ENCODE results near the gene ARSG. TPM values are rescaled to one million over a fixed set of nuclear protein-coding genes. Genes with fewer than 3 reads are reported as not detected.
"Not testable (repeated sequence)": the region's sequence is repeated elsewhere in the genome, so short reads cannot be mapped to it uniquely, and the experiment has no call there.

ARSG gene
- polyA plus RNA-seq, 4 donors: 2.7 to 7.0 (median 4.3) TPM

DNA sequence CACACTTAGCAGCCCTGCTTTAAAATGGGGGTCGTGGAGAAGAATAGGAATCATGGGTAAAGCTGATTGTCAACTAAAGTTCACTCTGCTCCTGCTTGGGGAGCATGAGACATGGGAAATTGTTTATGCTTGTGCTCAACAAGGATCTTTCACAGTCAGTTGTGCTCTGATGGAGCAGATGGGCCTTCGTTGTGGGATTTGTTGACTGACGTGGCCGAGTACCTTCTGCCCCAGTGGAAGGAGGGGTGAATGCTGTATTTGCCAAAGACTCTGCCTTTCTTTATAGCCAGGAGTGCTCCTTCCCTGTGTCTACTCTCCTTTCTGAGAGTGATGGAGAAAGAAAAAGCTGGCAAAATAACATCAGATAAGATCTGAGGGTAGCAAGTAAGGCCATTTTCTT, 11.4 kb downstream of the ARSG start:
- DNase-seq (ENCODE audit: low read depth in 4 of 4, low spot score in 3 of 4): no peak

DNA sequence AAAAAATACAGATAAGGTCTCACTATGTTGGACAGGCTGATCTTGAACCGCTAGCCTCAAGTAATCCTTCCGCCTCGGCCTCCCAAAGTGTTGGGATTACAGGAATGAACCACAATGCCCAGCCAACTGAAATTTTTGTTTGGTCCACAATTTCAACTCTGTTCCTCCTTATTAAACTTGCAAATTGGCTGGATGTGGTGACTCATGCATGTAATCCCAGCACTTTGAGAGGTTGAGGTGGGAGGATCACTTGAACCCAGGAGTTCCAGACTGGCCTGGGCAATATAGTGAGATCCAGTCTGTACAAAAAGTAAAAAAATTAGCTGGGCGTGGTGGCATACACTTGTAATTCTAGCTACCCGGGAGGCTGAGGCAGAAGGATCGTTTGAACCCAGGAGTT, 13.4 kb downstream of the ARSG start:
- no peak for DNase-seq (ENCODE audit: low read depth in 4 of 4, low spot score in 3 of 4)

GRCh38 chr17:68305142-68305541, 13.8 kb downstream of the ARSG start:
- DNase-seq (ENCODE audit: low read depth in 4 of 4, low spot score in 3 of 4): no peak

DNA sequence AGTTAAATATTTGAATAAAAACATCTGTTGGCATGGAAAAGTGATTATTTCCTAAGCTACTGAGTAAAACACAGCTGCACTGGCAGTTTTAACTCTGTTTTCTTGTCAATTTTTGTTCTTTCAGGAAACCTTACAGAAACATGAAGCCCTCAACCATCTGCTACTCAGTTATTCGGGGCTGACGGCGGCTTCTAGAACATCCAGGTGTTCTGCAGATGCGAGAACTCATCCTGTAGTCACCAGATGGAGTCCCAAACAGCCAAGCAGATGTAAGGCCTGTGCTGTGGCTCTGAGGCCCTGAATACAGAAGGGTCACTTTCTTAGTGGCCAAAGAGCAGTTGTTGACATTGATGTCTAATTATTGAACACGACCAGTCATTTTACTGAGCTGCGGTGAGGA, 15.5 kb downstream of the ARSG start:
- no peak for DNase-seq (ENCODE audit: low read depth in 4 of 4, low spot score in 3 of 4)

GRCh38 chr17:68307443-68307842, 16.1 kb downstream of the ARSG start:
- DNase-seq (ENCODE audit: low read depth in 4 of 4, low spot score in 3 of 4): no peak

- not testable (repeated sequence) for DNase-seq (ENCODE audit: low read depth in 4 of 4, low spot score in 3 of 4)
These were observed 17.2 kb downstream of the ARSG start for GRCh38 chr17:68308486-68308885.

- DNase-seq (ENCODE audit: low read depth in 4 of 4, low spot score in 3 of 4): not testable (repeated sequence)
These were observed 17.9 kb downstream of the ARSG start for GRCh38 chr17:68309066-68309670.

DNA sequence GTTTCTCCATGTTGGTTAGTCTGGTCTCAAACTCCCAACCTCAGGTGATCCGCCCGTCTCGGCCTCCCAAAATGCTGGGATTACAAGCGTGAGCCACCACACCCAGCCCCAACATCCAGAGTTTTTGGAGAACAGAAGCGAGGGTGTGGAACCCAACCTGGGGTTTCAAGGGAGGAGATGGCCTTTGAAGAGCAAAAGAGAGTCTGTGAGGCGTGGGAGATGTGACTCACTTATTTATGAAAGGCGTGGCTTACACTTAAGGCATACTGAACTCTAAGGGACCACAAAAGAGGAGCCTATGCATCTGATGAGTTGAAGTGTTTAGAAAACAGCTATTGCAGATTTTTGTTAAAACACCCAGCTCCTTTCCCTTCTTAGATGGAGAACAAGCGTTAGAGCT, 18.9 kb downstream of the ARSG start:
- no peak for DNase-seq (ENCODE audit: low read depth in 4 of 4, low spot score in 3 of 4)

DNA sequence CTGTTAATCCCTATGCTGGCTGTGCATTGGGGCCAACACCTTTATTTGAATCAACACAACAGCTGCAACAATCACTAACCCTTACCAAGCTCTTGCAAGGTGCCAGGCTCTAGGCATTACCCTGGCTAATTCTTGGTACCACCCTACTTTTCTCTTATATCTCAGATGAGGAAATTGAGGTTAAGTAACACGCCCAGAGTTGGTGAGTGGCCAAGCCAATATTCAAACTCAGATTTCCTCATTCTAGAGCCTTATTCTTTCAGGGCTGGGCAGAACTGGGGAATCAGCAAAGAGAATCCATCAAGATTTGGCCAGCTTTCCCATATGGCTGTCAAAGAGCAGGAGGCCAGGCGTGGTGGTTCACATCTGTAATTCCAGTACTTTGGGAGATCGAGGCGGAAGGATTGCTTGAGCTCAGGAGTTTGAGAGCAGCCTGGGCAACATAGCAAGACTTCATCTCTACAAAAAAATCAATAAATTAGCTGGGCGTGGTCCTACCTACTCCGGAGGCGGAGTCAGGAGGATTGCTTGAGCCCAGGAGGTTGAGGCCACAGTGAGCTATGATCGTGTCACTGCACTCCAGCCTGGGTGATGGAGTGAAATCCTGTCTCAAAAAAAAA, 23.7 kb downstream of the ARSG start:
- no peak for DNase-seq (ENCODE audit: low read depth in 4 of 4, low spot score in 3 of 4)

DNA sequence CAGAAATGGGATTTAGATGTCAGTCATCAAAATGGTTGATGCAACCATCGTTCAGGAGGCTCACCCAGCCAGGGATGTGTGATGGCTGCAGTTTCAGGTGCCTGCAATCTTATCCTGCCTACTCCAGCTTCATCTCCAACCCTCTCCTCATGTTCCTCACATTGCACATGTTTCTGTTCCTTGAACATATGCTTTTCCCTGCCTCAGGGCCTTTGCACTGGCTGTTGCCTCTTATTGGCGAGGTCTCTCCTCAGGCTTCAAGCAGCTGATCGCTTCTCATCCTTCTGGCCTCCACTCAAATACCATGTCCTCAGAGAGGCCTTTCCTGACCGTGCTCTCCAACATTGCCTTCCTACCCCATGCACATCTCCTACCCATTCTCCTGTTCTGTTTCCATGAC, 24.6 kb downstream of the ARSG start:
- no peak for DNase-seq (ENCODE audit: low read depth in 4 of 4, low spot score in 3 of 4)

- no peak for DNase-seq (ENCODE audit: low read depth in 4 of 4, low spot score in 3 of 4)
These were observed 26.2 kb downstream of the ARSG start for GRCh38 chr17:68317458-68317857.

DNA sequence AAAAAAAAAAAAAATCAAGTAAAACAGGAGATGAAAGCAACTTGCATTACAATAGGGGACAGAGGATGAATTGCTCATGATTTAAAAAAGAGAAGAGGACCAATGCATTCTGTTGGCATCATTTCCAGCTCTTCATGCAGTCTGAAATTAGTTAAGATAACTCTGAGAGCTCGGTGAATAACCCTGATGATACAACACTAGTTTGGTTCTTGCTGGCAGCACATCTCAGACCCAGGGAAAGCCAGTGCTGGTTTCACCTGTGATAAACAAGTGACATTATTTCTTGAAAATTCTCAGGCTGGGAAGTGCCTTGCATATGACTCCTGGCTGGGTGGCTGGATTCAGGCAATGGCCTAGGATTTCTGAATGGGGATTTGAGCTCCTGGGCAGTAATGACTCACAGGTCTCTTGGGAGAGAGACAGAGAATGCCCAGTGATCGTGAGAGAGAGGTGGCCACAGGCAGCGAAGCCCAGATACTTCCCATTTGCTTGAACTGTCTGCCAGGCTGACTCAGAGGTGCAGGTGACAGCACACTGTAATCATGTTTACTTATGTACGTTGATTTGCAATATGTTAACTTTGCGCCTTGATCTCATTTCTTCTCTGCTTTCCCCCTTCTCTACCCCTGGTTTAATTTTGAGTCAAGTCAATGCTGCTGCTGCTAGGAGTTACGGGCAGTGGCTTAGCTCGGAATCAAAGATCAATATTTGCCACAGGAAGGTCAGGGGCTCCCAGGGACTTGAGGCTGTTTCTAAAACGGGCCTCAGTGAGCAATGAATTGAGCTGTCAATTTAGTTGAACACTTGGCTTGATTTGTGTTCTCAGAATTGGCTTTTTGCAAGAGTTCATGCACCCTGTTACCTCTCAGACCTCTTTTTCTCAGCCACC, 27.1 kb downstream of the ARSG start:
- no peak for DNase-seq (ENCODE audit: low read depth in 4 of 4, low spot score in 3 of 4)

DNA sequence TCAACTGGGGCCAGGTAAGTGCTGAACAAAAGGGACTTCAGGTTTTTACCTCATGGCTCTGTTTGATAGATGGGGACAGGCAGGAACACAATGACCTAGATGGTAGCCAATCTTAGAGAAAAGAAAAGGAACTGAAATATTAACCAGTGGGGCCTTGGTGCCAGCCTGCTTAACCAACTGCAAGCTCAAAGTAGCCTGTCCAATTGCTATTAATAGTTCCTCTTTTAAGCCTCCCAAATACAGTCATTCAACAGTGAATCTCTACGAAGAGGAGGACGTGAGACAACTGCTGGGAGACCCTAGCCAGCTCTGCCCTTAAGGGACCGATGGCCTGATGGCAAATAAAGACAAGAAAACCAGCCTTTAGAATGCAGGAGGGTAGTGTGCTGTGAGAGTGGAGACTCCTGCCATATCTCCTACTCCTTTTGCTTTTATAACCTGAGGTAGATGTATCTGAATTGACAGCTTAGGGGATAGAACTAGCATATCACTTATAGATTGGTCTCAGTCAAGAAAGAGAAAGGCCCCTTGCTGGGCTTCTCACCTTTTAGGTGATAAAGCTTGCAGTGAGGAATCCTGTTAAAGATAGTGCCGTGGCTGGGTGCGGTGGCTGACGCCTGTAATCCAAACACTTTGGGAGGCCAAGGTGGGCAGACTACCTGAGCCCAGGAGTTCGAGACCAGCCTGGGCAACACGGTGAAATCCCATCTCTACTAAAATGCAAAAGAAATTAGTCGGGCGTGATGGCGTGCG, 28.3 kb downstream of the ARSG start:
- no peak for DNase-seq (ENCODE audit: low read depth in 4 of 4, low spot score in 3 of 4)

GRCh38 chr17:68320311-68320865, 29.1 kb downstream of the ARSG start:
- DNase-seq (ENCODE audit: low read depth in 4 of 4, low spot score in 3 of 4): no peak

- no peak for DNase-seq (ENCODE audit: low read depth in 4 of 4, low spot score in 3 of 4)
These were observed 29.8 kb downstream of the ARSG start for GRCh38 chr17:68320943-68321555.

DNA sequence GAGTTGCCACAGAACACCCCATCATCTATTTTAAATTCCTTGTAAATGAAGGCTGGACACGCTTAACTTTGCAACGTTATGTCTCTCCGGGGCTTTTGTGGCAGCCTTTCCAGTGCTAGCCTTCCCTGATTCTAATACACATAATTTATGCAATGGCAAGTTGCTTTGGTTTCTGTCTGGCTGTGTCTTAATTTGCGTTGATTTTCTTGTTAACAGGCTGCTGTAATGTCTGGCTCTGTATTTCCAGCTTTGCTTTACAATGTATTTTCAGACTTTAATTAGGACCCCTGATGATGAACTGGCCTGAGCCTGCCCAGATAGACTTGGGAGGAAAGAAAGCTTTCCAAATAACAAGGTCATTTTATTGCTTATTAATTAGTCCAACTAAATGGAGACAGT, 30.3 kb downstream of the ARSG start:
- no peak for DNase-seq (ENCODE audit: low read depth in 4 of 4, low spot score in 3 of 4)

DNA sequence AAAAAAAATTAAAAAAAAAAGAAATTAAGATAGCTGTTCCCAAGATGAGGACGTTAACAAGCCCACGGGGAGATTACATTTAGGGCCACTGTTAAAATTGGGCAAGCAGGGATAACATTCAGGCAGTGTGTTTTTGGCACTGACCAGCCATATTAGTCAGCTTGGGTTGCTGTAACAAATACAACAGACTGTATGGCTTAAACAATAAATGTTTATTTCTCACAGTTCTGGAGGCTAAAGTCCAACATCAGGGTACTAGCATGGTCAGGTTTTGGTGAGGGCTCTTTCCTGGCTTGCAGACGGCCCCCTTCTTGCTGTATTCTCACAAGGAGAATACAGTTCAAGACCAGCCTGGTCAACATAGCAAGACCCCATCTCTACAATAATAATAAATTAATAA, 31.3 kb downstream of the ARSG start:
- no peak for DNase-seq (ENCODE audit: low read depth in 4 of 4, low spot score in 3 of 4)

DNA sequence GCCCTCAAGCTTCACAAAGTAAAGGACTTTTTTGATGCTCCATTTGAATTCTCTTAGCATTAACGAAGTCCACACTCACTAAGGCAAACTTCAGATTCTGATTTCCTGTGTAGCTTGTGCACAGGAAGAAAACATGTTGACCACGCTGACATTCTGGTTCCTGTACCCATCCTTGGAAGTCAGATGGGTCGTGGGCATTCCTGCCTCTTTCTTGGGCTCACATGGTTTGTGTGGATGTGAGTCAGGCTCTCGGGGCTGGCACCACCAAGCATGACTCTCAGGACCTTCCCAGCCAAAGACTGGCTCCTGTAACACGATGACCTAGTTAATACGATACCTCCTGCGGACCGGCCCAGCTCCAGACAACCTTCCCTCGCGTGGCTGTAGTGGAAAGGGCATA, 32.8 kb downstream of the ARSG start:
- DNase-seq (ENCODE audit: low read depth in 4 of 4, low spot score in 3 of 4): no peak

DNA sequence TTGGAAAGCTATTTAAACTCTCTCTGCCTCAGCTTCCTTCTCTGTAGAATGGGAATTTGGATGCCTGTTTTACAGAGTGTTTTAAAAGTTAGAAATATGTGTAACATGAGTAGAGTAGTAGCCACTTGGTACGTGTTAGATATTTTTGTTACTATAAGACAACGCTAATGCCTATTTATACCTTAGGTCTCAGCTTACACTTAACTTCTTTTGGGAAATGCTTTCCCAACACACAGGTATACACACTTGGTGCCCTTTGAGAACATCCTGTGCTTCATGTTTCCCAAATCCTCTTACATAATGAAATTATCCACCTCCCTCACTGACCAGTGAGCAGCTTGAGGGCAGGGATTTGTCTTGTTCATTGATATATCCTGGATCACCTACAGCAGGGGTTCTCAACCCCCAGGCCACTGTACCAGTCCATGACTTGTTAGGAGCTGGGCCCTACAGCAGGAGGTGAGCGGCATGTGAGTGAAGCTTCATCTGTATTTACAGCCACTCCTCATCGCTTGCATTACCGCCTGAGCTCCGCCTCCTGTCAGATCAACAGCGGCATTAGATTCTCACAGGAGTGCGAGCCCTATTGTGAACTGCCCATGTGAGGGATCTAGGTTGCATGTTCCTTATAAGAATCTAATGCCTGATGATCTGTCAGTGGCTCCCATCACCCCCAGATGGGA, 33.5 kb downstream of the ARSG start:
- no peak for DNase-seq (ENCODE audit: low read depth in 4 of 4, low spot score in 3 of 4)

GRCh38 chr17:68325961-68326360, 34.7 kb downstream of the ARSG start:
- DNase-seq (ENCODE audit: low read depth in 4 of 4, low spot score in 3 of 4): no peak

Measured in left renal pelvis (tissue), 4 donors.